HG02678 (cell line): ENCODE data around the gene AREG.

Experiments
- ATAC-seq: cut with Tn5 transposase; IDR thresholded peaks from one replicate; pipeline ENCODE4 v1.9.1; 2021; ENCODE audit warnings: mild to moderate bottlenecking, moderate library complexity; ENCODE audit not compliant: unreplicated experiment

AREG gene

DNA sequence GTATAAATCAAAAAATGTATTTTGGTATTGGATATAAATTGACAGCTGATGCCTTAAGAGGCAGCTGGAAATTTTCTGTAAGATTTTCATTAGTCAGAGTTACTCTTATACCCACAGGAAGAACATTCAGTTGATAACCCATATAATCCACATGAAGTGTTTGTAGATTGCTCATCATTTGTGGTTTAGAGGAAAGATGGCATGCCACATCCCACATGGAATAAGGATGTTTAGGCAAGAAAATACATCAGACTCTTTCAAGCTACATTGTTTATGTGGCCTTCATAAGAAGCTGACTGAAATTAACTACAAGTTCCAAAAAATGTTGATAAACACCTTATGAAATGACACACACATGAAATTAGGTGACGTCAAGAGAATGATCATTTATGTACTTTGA is 56.6 kb downstream of the AREG start:
- no peak for ATAC-seq

DNA sequence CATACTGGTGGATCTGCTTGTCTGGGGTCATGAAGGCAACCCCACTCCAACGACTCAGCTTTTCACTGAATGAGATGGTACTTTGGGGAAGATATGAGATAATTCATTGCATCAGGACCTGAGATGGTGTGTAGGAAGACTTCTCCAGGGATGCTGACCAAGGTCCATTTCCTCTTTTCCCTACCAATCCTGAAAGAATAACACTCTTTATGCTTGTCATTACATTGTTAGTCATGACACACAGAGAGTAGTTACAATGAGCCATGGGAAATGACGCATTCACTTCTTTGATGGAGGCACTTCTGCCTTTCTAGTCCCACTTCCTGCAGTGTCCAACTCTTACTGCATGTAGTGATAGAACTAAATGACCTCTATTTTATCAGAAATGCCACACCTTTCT is 58.6 kb downstream of the AREG start:
- ATAC-seq, result no peak

- no peak for ATAC-seq
These were observed 59.3 kb downstream of the AREG start for GRCh38 chr4:74504212-74504611.
